Gastroesophageal sphincter (tissue), 4 donors: Measurements from ENCODE around the gene SPON1. TPM values are rescaled to one million over a fixed set of nuclear protein-coding genes. Genes with fewer than 3 reads are reported as not detected.
"Not testable (repeated sequence)": the region's sequence is repeated elsewhere in the genome, so short reads cannot be mapped to it uniquely, and the experiment has no call there.

ENCODE experiments used
- ATAC-seq: fragments of 150-250 bp; one replicate; pipeline ENCODE4 v1.9.1; 2016; ENCODE audit warnings: mild to moderate bottlenecking, moderate library complexity
- H3K27ac ChIP-seq, 4 donors: fragments of 200-600 bp; sonication (generic) in 3 of 4; 1 replicate in 3 of 4; 2 replicates in 1 of 4; pipeline ENCODE4 v1.5.1; 2016 to 2019
- H3K27me3 ChIP-seq: fragments of 200-600 bp; sonication (generic); one replicate; pipeline ENCODE4 v1.5.1; 2019
- H3K36me3 ChIP-seq, 2 donors: fragments of 200-600 bp; sonication (generic); one replicate each; pipeline ENCODE4 v1.5.1; 2019; ENCODE audit warnings: control low read depth in 1 of 2
- H3K4me1 ChIP-seq, 3 donors: fragments of 200-600 bp; sonication (generic); 1 replicate in 2 of 3; 2 replicates in 1 of 3; pipeline ENCODE4 v1.5.1; 2016 to 2019; ENCODE audit warnings: control low read depth in 2 of 3
- H3K4me3 ChIP-seq, 2 donors: fragments of 200-600 bp; sonication (generic); one replicate each; pipeline ENCODE4 v1.5.1; 2019; ENCODE audit warnings: mild to moderate bottlenecking in 1 of 2, moderate library complexity in 1 of 2
- H3K9me3 ChIP-seq, 3 donors: fragments of 200-600 bp; sonication (generic); one replicate each; pipeline ENCODE4 v1.5.1; 2017 to 2019; ENCODE audit warnings: control low read depth in 2 of 3
- CTCF ChIP-seq, 4 experiments: fragments of 200-600 bp in 2 of 4; fragments of 450-650 bp in 2 of 4; sonication (generic) in 1 of 4; IDR thresholded peaks; one replicate each; pipeline ENCODE4 v1.5.1; 2017 to 2019; ENCODE audit warnings: antibody characterized with exemption in 4 of 4, mild to moderate bottlenecking in 2 of 4, moderate library complexity in 2 of 4
- EP300 ChIP-seq: sonication (generic); formaldehyde crosslinking; IDR thresholded peaks from one replicate; pipeline ENCODE4 v1.6.1; 2017; ENCODE audit warnings: antibody characterized with exemption, mild to moderate bottlenecking
- POLR2A ChIP-seq, 2 donors: fragments of 450-650 bp; IDR thresholded peaks; one replicate each; pipeline ENCODE4 v1.6.1; 2017; ENCODE audit warnings: antibody characterized with exemption in 2 of 2, mild to moderate bottlenecking in 2 of 2, moderate library complexity in 1 of 2
- POLR2AphosphoS5 ChIP-seq: sonication (generic); formaldehyde crosslinking; IDR thresholded peaks from one replicate; pipeline ENCODE4 v1.6.1; 2017; ENCODE audit warnings: antibody characterized with exemption
- WGBS, 2 donors: methylation state at CpG; one replicate each; pipeline ENCODE4 v1.1.5; 2018; ENCODE audit warnings: low coverage in 1 of 2; 5-methylcytosine and 5-hydroxymethylcytosine counted together
- total RNA-seq, 4 donors: library from RNA; depleted of rRNA; stranded (reverse); fragments of >200 nt; gene quantifications; one replicate each; pipeline ENCODE4 v1.1.0, GENCODE V29; 2016

The SPON1 gene
- total RNA-seq, 4 donors from 2014 or later, result 11.0 to 121 (median 64.6) TPM

GRCh38 chr11:13974631-13975030, 12.1 kb downstream of the SPON1 start:
- Histone ChIP-seq H3K36me3 (no peaks in the 10 kb centered on the region), H3K4me1 (peaks cover 2 to 42% (median 24%) of the 10 kb centered on the region in 3 donors), H3K9me3 (no peaks in the 10 kb centered on the region), H3K27ac (no peak overlapping the region), H3K4me3 (no peak overlapping the region), H3K27me3 (no peaks in the 10 kb centered on the region)
- TF ChIP-seq CTCF (IDR thresholded peaks at IDR 0.05) (no peak), POLR2A (IDR thresholded peaks at IDR 0.05) (no peak), EP300 (no peak), POLR2AphosphoS5 (no peak)
- ATAC-seq, result no peak
- 83% methylated on average over 1 of the region's 1 CpG; no CpG with 5 or more reads in 1 of the 2 donors for WGBS, 2 donors

DNA sequence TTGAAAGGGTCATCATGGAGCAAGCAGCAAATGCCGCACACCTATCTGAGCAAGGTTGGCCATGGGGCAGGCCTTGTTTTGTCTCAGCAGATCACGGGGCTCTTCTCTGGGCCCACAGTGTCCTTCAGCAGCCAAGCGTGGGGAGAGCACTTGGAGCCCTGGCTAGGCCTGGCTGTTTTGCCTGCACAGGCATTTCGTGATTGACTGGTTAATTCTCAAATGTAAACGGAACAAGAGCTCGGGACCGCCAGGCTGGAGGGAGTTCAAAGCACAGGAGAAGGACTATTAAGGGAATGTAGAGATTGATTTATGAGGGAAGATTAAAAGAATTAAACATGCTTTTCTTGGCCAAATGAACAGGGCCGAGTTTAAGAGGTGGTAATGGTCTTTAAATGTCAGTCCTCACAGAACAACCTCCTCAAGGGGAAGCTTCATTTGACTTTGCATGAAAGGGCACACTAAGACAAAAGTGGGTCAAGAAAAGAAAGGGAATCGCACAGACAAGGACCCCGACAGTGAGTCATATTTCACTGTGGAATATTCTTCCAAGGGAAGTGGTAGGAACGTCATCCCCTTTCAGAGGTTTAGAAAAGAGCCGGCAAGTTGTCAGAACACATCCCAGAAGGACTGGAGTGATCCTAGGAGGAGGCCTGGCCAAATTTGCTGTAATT, 20.7 kb downstream of the SPON1 start:
- ATAC-seq, result peak; percentile 92

DNA sequence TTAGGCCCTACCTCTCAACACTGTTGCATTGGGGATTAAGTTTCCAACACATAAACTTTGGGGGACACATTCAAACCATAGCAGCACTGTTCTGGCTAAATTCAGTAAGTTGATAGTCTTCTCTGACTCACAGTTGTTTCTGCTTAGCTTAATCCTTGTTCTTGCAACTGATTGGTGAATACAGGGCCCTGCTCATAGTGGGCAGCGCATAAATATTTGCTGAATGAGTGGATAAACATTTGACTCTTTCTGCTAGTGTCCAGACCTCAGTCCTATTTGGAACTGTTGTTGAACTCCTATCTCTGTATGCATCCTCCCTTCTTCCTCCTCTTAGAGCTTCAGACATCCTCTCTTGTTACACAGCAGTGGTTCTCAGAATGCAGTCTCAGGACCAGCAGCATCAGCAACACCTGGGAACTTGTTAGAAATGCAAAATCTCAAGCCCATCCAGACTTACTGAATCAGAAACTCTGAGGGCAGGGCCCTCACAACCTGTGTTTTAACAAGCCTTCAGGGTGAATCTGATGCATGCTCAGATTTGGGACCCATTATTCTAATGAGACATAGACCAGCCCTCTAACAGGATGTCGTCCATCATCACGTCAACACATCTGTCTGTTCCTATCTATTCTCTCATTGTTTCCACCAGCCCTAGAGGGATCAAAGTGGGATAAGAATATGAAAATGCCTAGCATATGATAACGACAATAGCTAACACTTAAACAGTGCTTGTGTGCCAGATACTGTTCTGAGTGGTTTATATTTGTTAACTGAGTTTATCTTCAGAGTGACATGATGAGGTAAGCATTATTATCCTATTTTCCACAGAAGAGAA, 22.3 kb downstream of the SPON1 start:
- H3K9me3 ChIP-seq, result no peaks in the 10 kb centered on the region
- no peak for ATAC-seq
- no peaks in the 10 kb centered on the region for H3K36me3 ChIP-seq
- TF ChIP-seq CTCF (IDR thresholded peaks at IDR 0.05), result no peak
- peak; percentile 45 for TF ChIP-seq POLR2AphosphoS5
- no peaks in the 10 kb centered on the region for H3K27me3 ChIP-seq
- 39 to 47% methylated on average over 4 of the region's 4 CpGs for WGBS, 2 donors
- H3K27ac ChIP-seq, result peak overlapping the region; percentile 74 to 90 (median 77)
- H3K4me3 ChIP-seq, result no peak overlapping the region
- H3K4me1 ChIP-seq, result peaks cover 3 to 46% (median 6%) of the 10 kb centered on the region in 3 donors

More for the DNA sequence above, 20.7 kb downstream of the SPON1 start:
- no peak overlapping the region for H3K4me3 ChIP-seq
- WGBS, 2 donors, result 16 to 26% methylated on average over 8 to 10 of the region's 12 CpGs
- TF ChIP-seq POLR2A (IDR thresholded peaks at IDR 0.05) (no peak), CTCF (IDR thresholded peaks at IDR 0.05) (no peak), POLR2AphosphoS5 (peak; percentile 90)
- no peaks in the 10 kb centered on the region for H3K27me3 ChIP-seq
- peak overlapping the region; percentile 74 to 90 (median 77) for H3K27ac ChIP-seq
- H3K36me3 ChIP-seq, result no peaks in the 10 kb centered on the region
- H3K9me3 ChIP-seq, result no peaks in the 10 kb centered on the region
- H3K4me1 ChIP-seq, result peaks cover 3 to 46% (median 6%) of the 10 kb centered on the region in 3 donors

DNA sequence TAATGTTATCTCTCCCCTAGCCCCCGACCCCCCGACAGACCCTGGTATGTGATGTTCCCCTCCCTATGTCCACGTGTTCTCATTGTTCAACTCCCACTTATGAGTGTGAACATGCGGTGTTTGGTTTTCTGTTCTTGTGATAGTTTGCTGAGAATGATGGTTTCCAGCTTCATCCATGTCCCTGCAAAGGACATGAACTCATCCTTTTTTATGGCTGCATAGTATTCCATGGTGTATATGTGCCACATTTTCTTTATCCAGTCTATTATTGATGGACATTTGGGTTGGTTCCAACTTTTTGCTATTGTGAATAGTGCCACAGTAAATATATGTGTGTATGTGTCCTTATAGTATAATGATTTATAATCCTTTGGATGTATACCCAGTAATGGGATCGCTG, 24.2 kb downstream of the SPON1 start:
- 96 to 100% methylated on average over 4 to 5 of the region's 5 CpGs for WGBS, 2 donors
- peaks cover 3 to 45% (median 6%) of the 10 kb centered on the region in 3 donors for H3K4me1 ChIP-seq
- not testable (repeated sequence) for H3K4me3 ChIP-seq, H3K9me3 ChIP-seq, H3K27me3 ChIP-seq, H3K36me3 ChIP-seq, ATAC-seq, H3K27ac ChIP-seq

DNA sequence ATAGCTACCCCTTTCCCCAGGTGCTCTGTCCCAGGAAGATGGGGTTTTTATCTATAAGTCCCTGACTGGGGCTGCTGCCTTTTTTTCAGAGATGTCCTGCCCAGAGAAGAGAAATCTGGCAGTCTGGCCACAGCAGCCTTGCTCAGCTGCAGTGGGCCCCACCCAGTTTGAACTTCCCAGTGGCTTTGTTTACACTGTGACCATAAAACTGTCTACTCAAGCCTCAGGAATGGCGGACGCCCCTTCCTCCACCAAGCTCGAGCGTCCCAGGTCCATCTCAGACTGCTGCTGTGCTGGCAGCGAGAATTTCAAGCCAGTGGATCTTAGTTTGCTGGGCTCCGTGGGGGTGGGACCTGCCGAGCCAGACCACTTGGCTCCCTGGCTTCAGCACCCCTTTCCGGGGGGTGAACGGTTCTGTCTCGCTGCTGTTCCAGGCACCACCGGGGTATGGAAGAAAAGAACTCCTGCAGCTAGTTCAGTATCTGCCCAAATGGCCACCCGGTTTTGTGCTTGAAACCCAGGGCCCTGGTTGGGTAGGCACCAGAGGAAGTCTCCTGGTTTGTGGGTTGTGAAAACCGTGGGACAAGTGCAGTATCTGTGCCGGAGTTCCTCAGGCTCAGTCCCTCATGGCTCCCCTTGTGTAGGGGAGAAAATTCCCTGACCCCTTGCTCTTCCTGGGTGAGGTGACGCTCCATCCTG, 29.8 kb downstream of the SPON1 start:
- H3K9me3 ChIP-seq, result not testable (repeated sequence)
- WGBS, 2 donors, result 90 to 100% methylated on average over 1 to 7 of the region's 15 CpGs

More for the DNA sequence above, 29.8 kb downstream of the SPON1 start:
- TF ChIP-seq POLR2AphosphoS5, result peak; percentile 8
- not testable (repeated sequence) for H3K4me3 ChIP-seq, ATAC-seq, H3K27ac ChIP-seq, H3K27me3 ChIP-seq, H3K36me3 ChIP-seq
- H3K4me1 ChIP-seq, result peaks cover 0 to 27% (median 0%) of the 10 kb centered on the region in 3 donors
